ENCODE data around the gene SPEM2.
"Not testable (repeated sequence)": the region's sequence is repeated elsewhere in the genome, so short reads cannot be mapped to it uniquely, and the experiment has no call there.

The SPEM2 gene

GRCh38 chr17:7444682-7445618 is 19.5 kb downstream of the SPEM2 start, which contains the start of gene CHRNB1:
CHRNB1 (plus strand) TSS chr17:7445061; CDS start chr17:7445128, 67 bp downstream.
- DNase-seq = no peak

GRCh38 chr17:7445619-7445968 is 20.2 kb downstream of the SPEM2 start:
- no peak for DNase-seq

GRCh38 chr17:7448461-7448860 is 23.0 kb downstream of the SPEM2 start:
- no peak for DNase-seq

- DNase-seq = no peak
These were observed 34.6 kb downstream of the SPEM2 start for GRCh38 chr17:7459961-7460545.

- no peak for DNase-seq
These were observed 35.6 kb downstream of the SPEM2 start for GRCh38 chr17:7460850-7461660.

- DNase-seq = no peak
These were observed 37.3 kb downstream of the SPEM2 start for GRCh38 chr17:7462474-7463371.

- DNase-seq = no peak
These were observed 38.0 kb downstream of the SPEM2 start for GRCh38 chr17:7463372-7463846.

- no peak for DNase-seq
These were observed 38.7 kb downstream of the SPEM2 start for GRCh38 chr17:7464081-7464480.

- DNase-seq = no peak
These were observed 40.3 kb downstream of the SPEM2 start for GRCh38 chr17:7465597-7466275.

- no peak for DNase-seq
These were observed 40.9 kb downstream of the SPEM2 start for GRCh38 chr17:7466318-7466638.

GRCh38 chr17:7466639-7467341 is 41.4 kb downstream of the SPEM2 start:
- no peak for DNase-seq

- DNase-seq = no peak
These were observed 42.1 kb downstream of the SPEM2 start for GRCh38 chr17:7467498-7467897.

- DNase-seq = no peak
These were observed 42.9 kb downstream of the SPEM2 start for GRCh38 chr17:7468290-7468689.

GRCh38 chr17:7468804-7469389 is 43.5 kb downstream of the SPEM2 start:
- DNase-seq = no peak

GRCh38 chr17:7469843-7470242 is 44.4 kb downstream of the SPEM2 start:
- not testable (repeated sequence) for DNase-seq

GRCh38 chr17:7470457-7470973 is 45.1 kb downstream of the SPEM2 start:
- not testable (repeated sequence) for DNase-seq

GRCh38 chr17:7471729-7472128 is 46.3 kb downstream of the SPEM2 start:
- DNase-seq = no peak

GRCh38 chr17:7474767-7475166 is 49.4 kb downstream of the SPEM2 start:
- DNase-seq = not testable (repeated sequence)

- DNase-seq = no peak
These were observed 50.5 kb downstream of the SPEM2 start for GRCh38 chr17:7475764-7476422.

- DNase-seq = no peak
These were observed 51.1 kb downstream of the SPEM2 start for GRCh38 chr17:7476494-7476893.
